Neural progenitor cell (in vitro differentiated cells): Measurements from ENCODE around the gene LRRD1. TPM values are rescaled to one million over a fixed set of nuclear protein-coding genes. Genes with fewer than 3 reads are reported as not detected.

Experiments
- DNase-seq: peaks from one replicate; pipeline ENCODE4 v3.0.0-alpha.2; 2016; ENCODE audit warnings: low spot score
- H2AFZ ChIP-seq: fragments of 200-600 bp; sonication (generic); replicated peaks from 2 replicates; pipeline ENCODE4 v1.6.1; 2016; ENCODE audit warnings: antibody characterized with exemption
- H3F3A ChIP-seq: fragments of 200-600 bp; sonication (generic); 2 replicates; pipeline ENCODE4 v1.6.1; 2016; ENCODE audit warnings: antibody characterized with exemption, low read depth
- H3K27ac ChIP-seq: fragments of 200-600 bp; sonication (generic); 2 replicates; pipeline ENCODE4 v1.5.1; 2016; ENCODE audit warnings: mild to moderate bottlenecking
- H3K27me3 ChIP-seq: fragments of 200-600 bp; sonication (generic); 2 replicates; pipeline ENCODE4 v1.6.1; 2016; ENCODE audit warnings: mild to moderate bottlenecking, moderate library complexity
- H3K36me3 ChIP-seq: fragments of 200-600 bp; sonication (generic); 2 replicates; pipeline ENCODE4 v1.5.1; 2016
- H3K4me1 ChIP-seq: fragments of 200-600 bp; sonication (generic); 2 replicates; pipeline ENCODE4 v1.6.1; 2016; ENCODE audit warnings: mixed run types
- H3K4me2 ChIP-seq: fragments of 200-600 bp; sonication (generic); 2 replicates; pipeline ENCODE4 v1.6.1; 2016
- H3K4me3 ChIP-seq: fragments of 200-600 bp; sonication (generic); 2 replicates; pipeline ENCODE4 v1.5.1; 2016
- H3K79me2 ChIP-seq: fragments of 200-600 bp; sonication (generic); 2 replicates; pipeline ENCODE4 v1.6.1; 2016; ENCODE audit warnings: low read depth
- H3K9ac ChIP-seq: fragments of 200-600 bp; sonication (generic); 2 replicates; pipeline ENCODE4 v1.6.1; 2016
- H3K9me3 ChIP-seq: fragments of 200-600 bp; sonication (generic); 2 replicates; pipeline ENCODE4 v1.5.1; 2016; ENCODE audit warnings: low read depth
- H4K20me1 ChIP-seq: fragments of 200-600 bp; sonication (generic); 2 replicates; pipeline ENCODE4 v1.6.1; 2016; ENCODE audit warnings: low read depth
- H3K27ac Mint-ChIP-seq: 3 replicates; pipeline ENCODE4 v1.8.0; 2021; ENCODE audit warnings: mixed read lengths
- H3K27me3 Mint-ChIP-seq: 2 replicates; pipeline ENCODE4 v1.8.0; 2022; ENCODE audit warnings: low read depth, mild to moderate bottlenecking, inconsistent platforms, moderate library complexity, mixed read lengths; ENCODE audit not compliant: insufficient read depth
- H3K36me3 Mint-ChIP-seq: 3 replicates; pipeline ENCODE4 v1.8.0; 2021; ENCODE audit warnings: mixed read lengths
- H3K4me1 Mint-ChIP-seq: 3 replicates; pipeline ENCODE4 v1.8.0; 2021; ENCODE audit warnings: mixed read lengths
- H3K4me3 Mint-ChIP-seq: 3 replicates; pipeline ENCODE4 v1.8.0; 2021; ENCODE audit warnings: mild to moderate bottlenecking, moderate library complexity, mixed read lengths
- H3K9me3 Mint-ChIP-seq: 3 replicates; pipeline ENCODE4 v1.8.0; 2020; ENCODE audit warnings: mixed read lengths
- EZH2 ChIP-seq: fragments of 200-600 bp; sonication (generic); IDR thresholded peaks from 2 replicates; pipeline ENCODE4 v1.6.1; 2017; ENCODE audit warnings: antibody characterized with exemption, mild to moderate bottlenecking, moderate library complexity
- EZH2phosphoT487 ChIP-seq: fragments of 200-600 bp; sonication (generic); IDR thresholded peaks from 2 replicates; pipeline ENCODE4 v1.6.1; 2017; ENCODE audit warnings: antibody characterized with exemption
- total RNA-seq: library from RNA; depleted of rRNA; stranded (reverse); fragments of >200 nt; gene quantifications from 2 replicates; pipeline ENCODE4 v1.2.3, GENCODE V29; 2015; ENCODE audit warnings: low replicate concordance
- TF ChIP-seq, protein P1 (sequence below): fragments of 200-600 bp; sonication (generic); IDR thresholded peaks from 2 replicates; pipeline ENCODE4 v1.5.1; 2017; ENCODE audit warnings: antibody characterized with exemption, mild to moderate bottlenecking

LRRD1 gene
- total RNA-seq, 1 donor from 2014 or later = not detected

DNA sequence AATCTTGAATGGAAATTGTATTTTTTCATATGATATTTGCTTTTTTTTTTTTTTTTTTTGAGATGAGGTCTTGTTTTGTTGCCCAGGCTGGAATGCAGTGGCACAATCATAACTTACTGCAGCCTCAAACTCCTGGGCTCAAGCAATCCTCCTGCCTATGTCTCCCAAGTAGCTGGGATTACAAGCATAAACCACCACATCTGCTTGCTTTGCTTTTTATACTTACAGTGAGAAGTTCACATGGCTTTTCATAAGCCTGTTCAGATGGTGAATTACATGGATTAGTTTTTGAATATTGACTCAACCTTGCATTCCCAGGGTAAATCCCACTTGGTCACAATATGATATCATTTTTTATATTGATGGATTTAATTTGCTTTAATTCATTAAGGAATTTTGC lies 22.0 kb downstream of the LRRD1 start:
- Mint-ChIP-seq H3K27me3 (no peaks in the 10 kb centered on the region), H3K9me3 (no peaks in the 10 kb centered on the region), H3K4me1 (no peaks in the 10 kb centered on the region), H3K27ac (no peak overlapping the region), H3K36me3 (no peaks in the 10 kb centered on the region), H3K4me3 (no peak overlapping the region)
- H3K4me3 ChIP-seq = no peak overlapping the region
- H3F3A ChIP-seq = no peaks in the 10 kb centered on the region
- H2AFZ ChIP-seq = no peak overlapping the region
- no peaks in the 10 kb centered on the region for H3K36me3 ChIP-seq
- no peaks in the 10 kb centered on the region for H3K4me1 ChIP-seq
- H3K79me2 ChIP-seq = no peaks in the 10 kb centered on the region
- H3K9ac ChIP-seq = no peak overlapping the region
- no peak overlapping the region for H3K27ac ChIP-seq
- H3K4me2 ChIP-seq = no peak overlapping the region
- no peak for DNase-seq
- H3K27me3 ChIP-seq = no peaks in the 10 kb centered on the region
- TF ChIP-seq EZH2phosphoT487 = no peak
- TF ChIP-seq, protein P1, sequence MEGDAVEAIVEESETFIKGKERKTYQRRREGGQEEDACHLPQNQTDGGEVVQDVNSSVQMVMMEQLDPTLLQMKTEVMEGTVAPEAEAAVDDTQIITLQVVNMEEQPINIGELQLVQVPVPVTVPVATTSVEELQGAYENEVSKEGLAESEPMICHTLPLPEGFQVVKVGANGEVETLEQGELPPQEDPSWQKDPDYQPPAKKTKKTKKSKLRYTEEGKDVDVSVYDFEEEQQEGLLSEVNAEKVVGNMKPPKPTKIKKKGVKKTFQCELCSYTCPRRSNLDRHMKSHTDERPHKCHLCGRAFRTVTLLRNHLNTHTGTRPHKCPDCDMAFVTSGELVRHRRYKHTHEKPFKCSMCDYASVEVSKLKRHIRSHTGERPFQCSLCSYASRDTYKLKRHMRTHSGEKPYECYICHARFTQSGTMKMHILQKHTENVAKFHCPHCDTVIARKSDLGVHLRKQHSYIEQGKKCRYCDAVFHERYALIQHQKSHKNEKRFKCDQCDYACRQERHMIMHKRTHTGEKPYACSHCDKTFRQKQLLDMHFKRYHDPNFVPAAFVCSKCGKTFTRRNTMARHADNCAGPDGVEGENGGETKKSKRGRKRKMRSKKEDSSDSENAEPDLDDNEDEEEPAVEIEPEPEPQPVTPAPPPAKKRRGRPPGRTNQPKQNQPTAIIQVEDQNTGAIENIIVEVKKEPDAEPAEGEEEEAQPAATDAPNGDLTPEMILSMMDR = no peak
- TF ChIP-seq EZH2 = no peak
- no peaks in the 10 kb centered on the region for H4K20me1 ChIP-seq
- H3K9me3 ChIP-seq = no peaks in the 10 kb centered on the region

DNA sequence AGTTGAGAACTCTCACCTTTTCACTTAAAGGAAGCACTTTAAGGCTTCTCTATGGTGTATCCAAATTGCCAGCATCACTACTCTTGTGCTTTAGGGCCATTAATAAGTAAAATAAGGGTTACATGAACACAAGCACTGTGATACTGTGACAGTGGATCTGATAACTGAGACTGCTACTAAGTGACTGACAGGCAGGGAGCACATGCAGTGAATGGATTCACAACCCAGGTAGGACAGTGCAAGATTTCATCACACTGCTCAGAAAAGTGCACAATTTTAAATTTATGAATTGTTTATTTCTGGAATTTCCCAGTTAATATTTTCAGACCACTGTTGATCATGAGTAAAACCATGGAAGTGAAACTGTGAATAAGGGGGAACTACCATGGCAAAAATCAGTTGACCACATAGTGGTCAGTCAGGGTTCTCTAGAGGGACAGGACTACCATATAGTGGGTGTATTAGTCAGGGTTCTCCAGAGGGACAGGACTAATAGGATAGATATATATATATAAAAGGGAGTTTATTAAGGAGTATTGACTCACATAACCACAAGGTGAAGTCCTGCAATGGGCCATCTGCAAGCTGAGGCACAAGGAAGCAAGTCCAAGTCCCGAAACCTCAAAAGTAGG lies 23.7 kb downstream of the LRRD1 start:
- Histone ChIP-seq H3K4me3 (no peak overlapping the region), H3K4me1 (no peaks in the 10 kb centered on the region), H3K4me2 (no peak overlapping the region), H3K79me2 (no peaks in the 10 kb centered on the region), H3K27ac (no peak overlapping the region), H3K27me3 (no peaks in the 10 kb centered on the region), H3K9me3 (no peaks in the 10 kb centered on the region), H3K36me3 (no peaks in the 10 kb centered on the region), H2AFZ (no peak overlapping the region), H3F3A (no peaks in the 10 kb centered on the region), H3K9ac (no peak overlapping the region), H4K20me1 (no peaks in the 10 kb centered on the region)
- no peaks in the 10 kb centered on the region for H3K36me3 Mint-ChIP-seq
- no peaks in the 10 kb centered on the region for H3K4me1 Mint-ChIP-seq
- TF ChIP-seq EZH2 (no peak), EZH2phosphoT487 (no peak)
- TF ChIP-seq, protein P1 = no peak
- H3K27me3 Mint-ChIP-seq = no peaks in the 10 kb centered on the region
- H3K27ac Mint-ChIP-seq = no peak overlapping the region
- no peak overlapping the region for H3K4me3 Mint-ChIP-seq
- H3K9me3 Mint-ChIP-seq = no peaks in the 10 kb centered on the region
- DNase-seq = no peak

GRCh38 chr7:92150450-92151017 lies 28.4 kb downstream of the LRRD1 start:
- no peaks in the 10 kb centered on the region for H3K9me3 Mint-ChIP-seq
- no peaks in the 10 kb centered on the region for H3K4me1 ChIP-seq
- no peak for DNase-seq
- H3K9ac ChIP-seq = no peak overlapping the region
- H3K36me3 ChIP-seq = no peaks in the 10 kb centered on the region
- no peaks in the 10 kb centered on the region for H3K27me3 ChIP-seq
- H3K27me3 Mint-ChIP-seq = no peaks in the 10 kb centered on the region
- H3K27ac ChIP-seq = no peak overlapping the region
- H3F3A ChIP-seq = no peaks in the 10 kb centered on the region
- no peaks in the 10 kb centered on the region for H3K4me1 Mint-ChIP-seq
- H3K36me3 Mint-ChIP-seq = no peaks in the 10 kb centered on the region
- no peak overlapping the region for H3K27ac Mint-ChIP-seq
- TF ChIP-seq, protein P1 = no peak
- TF ChIP-seq EZH2 (no peak), EZH2phosphoT487 (no peak)
- no peak overlapping the region for H3K4me2 ChIP-seq
- H2AFZ ChIP-seq = no peak overlapping the region
- H3K4me3 Mint-ChIP-seq = no peak overlapping the region
- H3K4me3 ChIP-seq = no peak overlapping the region
- no peaks in the 10 kb centered on the region for H3K79me2 ChIP-seq
- no peaks in the 10 kb centered on the region for H3K9me3 ChIP-seq
- H4K20me1 ChIP-seq = no peaks in the 10 kb centered on the region
